K562 (cell line): ENCODE measurements around the gene TBXAS1. TPM values are rescaled to one million over a fixed set of nuclear protein-coding genes. Genes with fewer than 3 reads are reported as not detected.

ENCODE experiments used
- CBX3 ChIP-seq, 2 experiments: IDR thresholded peaks; 1 replicate in 1 of 2; 2 replicates in 1 of 2; pipeline ENCODE4 v1.6.1; 2012; ENCODE audit warnings: inconsistent platforms in 2 of 2, low read length in 2 of 2, borderline replicate concordance in 1 of 2, control low read depth in 1 of 2
- CREBBP ChIP-seq: IDR thresholded peaks from one replicate; pipeline ENCODE4 v1.6.1; 2012; ENCODE audit warnings: low read depth, mild to moderate bottlenecking, control low read depth, inconsistent platforms, low read length
- GABPA ChIP-seq: fragments of 200-800 bp; sonication (Bioruptor generic); conservative IDR thresholded peaks from 2 replicates; pipeline ENCODE4 v1.6.1; 2016; ENCODE audit warnings: low read depth, missing genetic modification characterization, missing compliant biosample characterization
- NR4A1 ChIP-seq, 2 experiments: fragments of 250-450 bp in 1 of 2; fragments of 450-650 bp in 1 of 2; sonication (Bioruptor Pico) in 1 of 2; IDR thresholded peaks; 2 replicates each; pipeline versions ENCODE4 v1.4.0 to v1.6.1; 2016 to 2020; ENCODE audit warnings: mild to moderate bottlenecking in 2 of 2, missing compliant biosample characterization in 1 of 2, missing genetic modification characterization in 1 of 2, moderate library complexity in 1 of 2
- PRPF4 ChIP-seq: fragments of 200-400 bp; formaldehyde crosslinking; IDR thresholded peaks from one replicate; pipeline ENCODE4 v1.6.1; 2017; ENCODE audit warnings: low read length, low read depth, mild to moderate bottlenecking; ENCODE audit not compliant: insufficient read depth, poor library complexity, severe bottlenecking
- RBM15 ChIP-seq: fragments of 200-400 bp; formaldehyde crosslinking; IDR thresholded peaks from 2 replicates; pipeline ENCODE4 v1.6.1; 2018; ENCODE audit warnings: mild to moderate bottlenecking, low read length, moderate library complexity; ENCODE audit not compliant: insufficient read depth
- SAP30 ChIP-seq: fragments of 200-600 bp; sonication (generic); IDR thresholded peaks from 2 replicates; pipeline ENCODE4 v1.6.1; 2012; ENCODE audit warnings: borderline replicate concordance, low read depth, mild to moderate bottlenecking, moderate library complexity, low read length, control low read depth, inconsistent platforms; ENCODE audit not compliant: insufficient read depth, poor library complexity, severe bottlenecking
- ZNF133 ChIP-seq: fragments of 250-450 bp; sonication (Bioruptor Pico); IDR thresholded peaks from 2 replicates; pipeline ENCODE4 v1.4.0; 2020; ENCODE audit warnings: mild to moderate bottlenecking
- ZNF311 ChIP-seq: fragments of 250-450 bp; sonication (Bioruptor Pico); IDR thresholded peaks from 2 replicates; pipeline ENCODE4 v1.4.0; 2020; ENCODE audit warnings: mild to moderate bottlenecking, moderate library complexity
- ZNF324 ChIP-seq: fragments of 250-450 bp; sonication (Bioruptor Pico); IDR thresholded peaks from 2 replicates; pipeline ENCODE4 v1.4.0; 2020; ENCODE audit warnings: mild to moderate bottlenecking
- polyA plus RNA-seq, 8 experiments: library from polyadenylated mRNA; depleted of rRNA in 4 of 8; stranded (reverse) in 5 of 8; unstranded in 3 of 8; fragments of >200 nt; fragmentation: Nextera tagmentation in 2 of 8; fragmentation: Illumina TruSeq in 1 of 8; extraction: Ambion mirVana in 2 of 8; extraction: Trizol in 1 of 8; gene quantifications; 2 replicates each; pipeline versions ENCODE4 v1.2.1 to v1.2.3, GENCODE V29; 2011 to 2014; ENCODE audit warnings: inconsistent platforms in 1 of 8, missing spikeins in 1 of 8
- total RNA-seq, 7 experiments: library from RNA; depleted of rRNA in 6 of 7; stranded (reverse); fragments of >200 nt in 6 of 7; fragmentation: Illumina TruSeq in 2 of 7; extraction: Trizol in 2 of 7; gene quantifications; 2 replicates each; pipeline versions ENCODE4 v1.2.1 to v1.2.3, GENCODE V29; 2011 to 2021; ENCODE audit warnings: low replicate concordance in 1 of 7
- TF ChIP-seq, protein P1 (sequence below): fragments of 450-650 bp; conservative IDR thresholded peaks from 2 replicates; pipeline ENCODE4 v1.6.1; 2016; ENCODE audit warnings: missing genetic modification characterization, low read depth, mild to moderate bottlenecking, missing compliant biosample characterization, moderate library complexity
- TF ChIP-seq, protein P2 (sequence below): fragments of 450-650 bp; IDR thresholded peaks from 2 replicates; pipeline ENCODE4 v1.6.1; 2017; ENCODE audit warnings: antibody characterized with exemption, mild to moderate bottlenecking
- TF ChIP-seq, protein P3 (sequence below): fragments of 250-450 bp; sonication (Bioruptor Pico); IDR thresholded peaks from 2 replicates; pipeline ENCODE4 v1.5.0; 2021
- TF ChIP-seq, protein P4 (sequence below), 2 experiments: fragments of 450-650 bp in 1 of 2; sonication (generic) in 1 of 2; formaldehyde crosslinking; conservative IDR thresholded peaks; 2 replicates each; pipeline versions ENCODE4 v1.4.0 to v1.8.1; 2020 to 2022; ENCODE audit warnings: mild to moderate bottlenecking in 1 of 2, missing genetic modification reagents in 1 of 2

TBXAS1 gene
- total and polyA plus RNA-seq, 9 of the 15 experiments (the other 6 are each of a cell fraction or from before 2014, with no cell fraction given) = 1.1 to 8.3 (median 1.9) TPM

DNA sequence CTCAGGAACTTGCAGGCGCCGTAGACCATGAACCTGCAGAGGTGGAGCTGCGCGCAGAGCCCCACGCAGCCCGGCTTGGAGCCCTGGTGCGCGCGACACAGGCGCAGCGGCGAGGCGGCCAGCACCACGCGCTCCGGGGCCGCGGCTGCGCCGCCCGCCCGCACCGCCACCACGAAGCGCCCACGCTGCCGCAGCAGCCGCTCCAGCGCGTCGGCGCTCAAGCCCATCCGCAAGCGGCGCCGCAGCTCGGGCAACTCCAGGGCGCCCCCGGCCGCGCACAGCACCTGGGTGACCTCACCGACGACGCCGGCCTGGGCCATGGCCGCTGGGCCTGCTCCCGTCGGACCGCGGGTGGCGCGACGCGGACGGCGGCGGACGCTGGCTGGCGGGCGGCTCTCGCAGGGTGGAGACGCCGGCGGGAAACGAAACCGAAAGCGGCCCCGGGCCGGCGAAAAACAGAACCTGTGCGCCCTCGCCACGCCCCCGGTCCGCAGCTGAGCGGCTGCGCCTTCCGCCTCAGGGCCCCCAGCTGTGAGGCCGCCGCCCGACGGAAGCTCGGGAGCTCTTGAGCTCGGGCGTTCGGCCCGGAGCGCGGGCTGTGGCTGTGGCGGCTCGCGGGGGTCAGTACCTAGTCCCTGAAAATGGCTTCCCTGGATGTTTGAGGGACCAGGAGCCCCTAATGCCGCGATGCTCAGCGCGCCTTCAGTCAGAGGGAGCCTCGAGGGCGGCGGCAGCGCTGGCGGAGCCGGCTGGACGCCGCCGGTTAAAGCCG, 233.7 kb downstream of the TBXAS1 start, which contains the start of gene PARP12 (continued):
- TF ChIP-seq NR4A1 (CRISPR knock-in tag; IDR thresholded peaks at IDR 0.05) = no peak; the same call in 1 of the 2 replicates
- peak; percentile 59; the same call in 1 of the 2 replicates for TF ChIP-seq NR4A1 (tag; IDR thresholded peaks at IDR 0.05)
- no peak for TF ChIP-seq ZNF311 (CRISPR knock-in tag)
- TF ChIP-seq, protein P1, sequence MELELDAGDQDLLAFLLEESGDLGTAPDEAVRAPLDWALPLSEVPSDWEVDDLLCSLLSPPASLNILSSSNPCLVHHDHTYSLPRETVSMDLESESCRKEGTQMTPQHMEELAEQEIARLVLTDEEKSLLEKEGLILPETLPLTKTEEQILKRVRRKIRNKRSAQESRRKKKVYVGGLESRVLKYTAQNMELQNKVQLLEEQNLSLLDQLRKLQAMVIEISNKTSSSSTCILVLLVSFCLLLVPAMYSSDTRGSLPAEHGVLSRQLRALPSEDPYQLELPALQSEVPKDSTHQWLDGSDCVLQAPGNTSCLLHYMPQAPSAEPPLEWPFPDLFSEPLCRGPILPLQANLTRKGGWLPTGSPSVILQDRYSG (tag) = peak; percentile 61; the same call in 1 of the 2 replicates
- TF ChIP-seq GABPA (tag) = peak; percentile 81
- TF ChIP-seq RBM15 = no peak
- TF ChIP-seq, protein P2, sequence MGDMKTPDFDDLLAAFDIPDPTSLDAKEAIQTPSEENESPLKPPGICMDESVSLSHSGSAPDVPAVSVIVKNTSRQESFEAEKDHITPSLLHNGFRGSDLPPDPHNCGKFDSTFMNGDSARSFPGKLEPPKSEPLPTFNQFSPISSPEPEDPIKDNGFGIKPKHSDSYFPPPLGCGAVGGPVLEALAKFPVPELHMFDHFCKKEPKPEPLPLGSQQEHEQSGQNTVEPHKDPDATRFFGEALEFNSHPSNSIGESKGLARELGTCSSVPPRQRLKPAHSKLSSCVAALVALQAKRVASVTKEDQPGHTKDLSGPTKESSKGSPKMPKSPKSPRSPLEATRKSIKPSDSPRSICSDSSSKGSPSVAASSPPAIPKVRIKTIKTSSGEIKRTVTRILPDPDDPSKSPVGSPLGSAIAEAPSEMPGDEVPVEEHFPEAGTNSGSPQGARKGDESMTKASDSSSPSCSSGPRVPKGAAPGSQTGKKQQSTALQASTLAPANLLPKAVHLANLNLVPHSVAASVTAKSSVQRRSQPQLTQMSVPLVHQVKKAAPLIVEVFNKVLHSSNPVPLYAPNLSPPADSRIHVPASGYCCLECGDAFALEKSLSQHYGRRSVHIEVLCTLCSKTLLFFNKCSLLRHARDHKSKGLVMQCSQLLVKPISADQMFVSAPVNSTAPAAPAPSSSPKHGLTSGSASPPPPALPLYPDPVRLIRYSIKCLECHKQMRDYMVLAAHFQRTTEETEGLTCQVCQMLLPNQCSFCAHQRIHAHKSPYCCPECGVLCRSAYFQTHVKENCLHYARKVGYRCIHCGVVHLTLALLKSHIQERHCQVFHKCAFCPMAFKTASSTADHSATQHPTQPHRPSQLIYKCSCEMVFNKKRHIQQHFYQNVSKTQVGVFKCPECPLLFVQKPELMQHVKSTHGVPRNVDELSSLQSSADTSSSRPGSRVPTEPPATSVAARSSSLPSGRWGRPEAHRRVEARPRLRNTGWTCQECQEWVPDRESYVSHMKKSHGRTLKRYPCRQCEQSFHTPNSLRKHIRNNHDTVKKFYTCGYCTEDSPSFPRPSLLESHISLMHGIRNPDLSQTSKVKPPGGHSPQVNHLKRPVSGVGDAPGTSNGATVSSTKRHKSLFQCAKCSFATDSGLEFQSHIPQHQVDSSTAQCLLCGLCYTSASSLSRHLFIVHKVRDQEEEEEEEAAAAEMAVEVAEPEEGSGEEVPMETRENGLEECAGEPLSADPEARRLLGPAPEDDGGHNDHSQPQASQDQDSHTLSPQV = peak; percentile 92
- TF ChIP-seq ZNF133 = no peak
- peak in 1 of 2 experiments; percentile 67; a peak in 2 of 3 replicates for TF ChIP-seq CBX3 (IDR thresholded peaks at IDR 0.05; ENCODE audit: borderline replicate concordance in 1 of 2, low read length in 2 of 2)
- TF ChIP-seq, protein P3, sequence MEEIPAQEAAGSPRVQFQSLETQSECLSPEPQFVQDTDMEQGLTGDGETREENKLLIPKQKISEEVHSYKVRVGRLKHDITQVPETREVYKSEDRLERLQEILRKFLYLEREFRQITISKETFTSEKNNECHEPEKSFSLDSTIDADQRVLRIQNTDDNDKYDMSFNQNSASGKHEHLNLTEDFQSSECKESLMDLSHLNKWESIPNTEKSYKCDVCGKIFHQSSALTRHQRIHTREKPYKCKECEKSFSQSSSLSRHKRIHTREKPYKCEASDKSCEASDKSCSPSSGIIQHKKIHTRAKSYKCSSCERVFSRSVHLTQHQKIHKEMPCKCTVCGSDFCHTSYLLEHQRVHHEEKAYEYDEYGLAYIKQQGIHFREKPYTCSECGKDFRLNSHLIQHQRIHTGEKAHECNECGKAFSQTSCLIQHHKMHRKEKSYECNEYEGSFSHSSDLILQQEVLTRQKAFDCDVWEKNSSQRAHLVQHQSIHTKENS (CRISPR knock-in tag) = no peak
- TF ChIP-seq CREBBP = no peak
- TF ChIP-seq, protein P4, sequence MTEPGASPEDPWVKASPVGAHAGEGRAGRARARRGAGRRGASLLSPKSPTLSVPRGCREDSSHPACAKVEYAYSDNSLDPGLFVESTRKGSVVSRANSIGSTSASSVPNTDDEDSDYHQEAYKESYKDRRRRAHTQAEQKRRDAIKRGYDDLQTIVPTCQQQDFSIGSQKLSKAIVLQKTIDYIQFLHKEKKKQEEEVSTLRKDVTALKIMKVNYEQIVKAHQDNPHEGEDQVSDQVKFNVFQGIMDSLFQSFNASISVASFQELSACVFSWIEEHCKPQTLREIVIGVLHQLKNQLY (CRISPR knock-in tag; conservative IDR thresholded peaks at IDR 0.05) = no peak
- TF ChIP-seq PRPF4 = peak; percentile 34
- TF ChIP-seq SAP30 = peak; percentile 97
- no peak for TF ChIP-seq ZNF324
